Measurements from ENCODE around the gene PCNX1.

DNA sequence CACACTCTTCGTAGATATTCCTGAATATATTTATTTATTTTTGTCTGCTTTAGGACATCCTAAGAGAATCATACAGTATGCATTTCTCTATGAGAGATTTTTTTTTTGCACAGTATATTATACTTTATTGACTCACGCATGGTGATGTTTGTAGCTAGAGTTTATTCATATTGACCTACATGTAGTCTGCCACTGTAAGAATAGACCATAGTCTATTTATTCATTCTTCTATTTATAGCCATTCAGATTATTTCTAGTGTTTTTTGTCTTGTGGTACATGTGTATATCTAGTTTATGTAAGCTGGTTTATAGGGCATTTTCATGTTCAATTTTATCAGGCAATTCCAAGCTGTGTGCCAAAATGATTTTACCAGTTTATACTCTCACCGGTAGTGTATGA lies 45.2 kb downstream of the PCNX1 start:
- TF ChIP-seq, protein P1, sequence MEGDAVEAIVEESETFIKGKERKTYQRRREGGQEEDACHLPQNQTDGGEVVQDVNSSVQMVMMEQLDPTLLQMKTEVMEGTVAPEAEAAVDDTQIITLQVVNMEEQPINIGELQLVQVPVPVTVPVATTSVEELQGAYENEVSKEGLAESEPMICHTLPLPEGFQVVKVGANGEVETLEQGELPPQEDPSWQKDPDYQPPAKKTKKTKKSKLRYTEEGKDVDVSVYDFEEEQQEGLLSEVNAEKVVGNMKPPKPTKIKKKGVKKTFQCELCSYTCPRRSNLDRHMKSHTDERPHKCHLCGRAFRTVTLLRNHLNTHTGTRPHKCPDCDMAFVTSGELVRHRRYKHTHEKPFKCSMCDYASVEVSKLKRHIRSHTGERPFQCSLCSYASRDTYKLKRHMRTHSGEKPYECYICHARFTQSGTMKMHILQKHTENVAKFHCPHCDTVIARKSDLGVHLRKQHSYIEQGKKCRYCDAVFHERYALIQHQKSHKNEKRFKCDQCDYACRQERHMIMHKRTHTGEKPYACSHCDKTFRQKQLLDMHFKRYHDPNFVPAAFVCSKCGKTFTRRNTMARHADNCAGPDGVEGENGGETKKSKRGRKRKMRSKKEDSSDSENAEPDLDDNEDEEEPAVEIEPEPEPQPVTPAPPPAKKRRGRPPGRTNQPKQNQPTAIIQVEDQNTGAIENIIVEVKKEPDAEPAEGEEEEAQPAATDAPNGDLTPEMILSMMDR (IDR thresholded peaks at IDR 0.05) = no peak
- TF ChIP-seq POLR2A (IDR thresholded peaks at IDR 0.05) = no peak

Data from esophagus squamous epithelium (tissue), 4 donors.